Endothelial cell of umbilical vein (primary cell): ENCODE data around the gene KCTD17. TPM values are rescaled to one million over a fixed set of nuclear protein-coding genes. Genes with fewer than 3 reads are reported as not detected.

Experiments used
- BruUV-seq: library from RNA; stranded (reverse); fragments of 400-500 nt; replicated peaks from 2 replicates; lab custom pipeline; 2021; lab: Mats Ljungman, UMichigan
- CTCF ChIA-PET: fragments of 300-600, 350-600 bp; sonication (Branson Sonifier 250); formaldehyde crosslinking; loops from one replicate; lab custom pipeline; 2021; ENCODE audit warnings: antibody characterized with exemption, inconsistent platforms; lab: Charles Lee
- POLR2A ChIA-PET: fragments of 300-600, 350-600 bp; sonication (Branson Sonifier 250); formaldehyde crosslinking; loops from one replicate; lab custom pipeline; 2021; ENCODE audit warnings: antibody characterized with exemption, inconsistent platforms; lab: Charles Lee
- DNase-seq: peaks from one replicate; pipeline ENCODE4 v3.0.0-alpha.2; 2011; ENCODE audit warnings: low read depth, low spot score
- FAIRE-seq: peaks from 2 replicates; lab custom pipeline; 2011; peaks lifted over from hg19 to GRCh38; lab: Jason Lieb, UNC
- H2AFZ ChIP-seq: 2 replicates; pipeline ENCODE4 v1.6.0; 2012; ENCODE audit warnings: low read depth, low read length, control low read depth, inconsistent platforms
- H3K27ac ChIP-seq: 2 replicates; pipeline ENCODE4 v1.5.1; 2011; ENCODE audit warnings: low read depth, mild to moderate bottlenecking, control low read depth, low read length, moderate library complexity; ENCODE audit not compliant: insufficient read depth
- H3K27me3 ChIP-seq, 2 experiments: 2 replicates each; pipeline versions ENCODE4 v1.6.0 to v1.6.1; 2011; ENCODE audit warnings: low read length in 2 of 2, mixed read lengths in 1 of 2; ENCODE audit not compliant: control insufficient read depth in 2 of 2, insufficient read depth in 2 of 2
- H3K36me3 ChIP-seq, 2 experiments: 2 replicates in 1 of 2; 3 replicates in 1 of 2; pipeline ENCODE4 v1.5.1; 2011; ENCODE audit warnings: low read length in 2 of 2, mild to moderate bottlenecking in 1 of 2, moderate library complexity in 1 of 2; ENCODE audit not compliant: control insufficient read depth in 2 of 2, insufficient read depth in 2 of 2; ENCODE audit errors: extremely low read depth in 1 of 2
- H3K4me1 ChIP-seq: 3 replicates; pipeline ENCODE4 v1.5.1; 2011; ENCODE audit warnings: mild to moderate bottlenecking, low read length; ENCODE audit not compliant: control insufficient read depth, insufficient read depth; ENCODE audit errors: extremely low read depth
- H3K4me2 ChIP-seq: 2 replicates; pipeline ENCODE4 v1.6.1; 2011; ENCODE audit warnings: low read length, control low read depth, mixed read lengths; ENCODE audit not compliant: insufficient read depth
- H3K4me3 ChIP-seq, 3 experiments: fragments of 200-600 bp in 1 of 3; sonication (generic), shearing (Covaris generic) in 1 of 3; replicated peaks in 1 of 3; 2 replicates each; pipeline ENCODE4 v1.5.1; 2011 to 2016; ENCODE audit warnings: control low read depth in 3 of 3, low read length in 3 of 3, mild to moderate bottlenecking in 2 of 3, inconsistent platforms in 1 of 3, low read depth in 1 of 3, moderate library complexity in 1 of 3; ENCODE audit not compliant: insufficient read depth in 1 of 3
- H3K79me2 ChIP-seq: 2 replicates; pipeline ENCODE4 v1.6.0; 2012; ENCODE audit warnings: low read length, inconsistent platforms; ENCODE audit not compliant: control insufficient read depth, insufficient read depth
- H3K9ac ChIP-seq: replicated peaks from 2 replicates; pipeline ENCODE3; 2011; ENCODE audit warnings: low read length, control low read depth; ENCODE audit not compliant: insufficient read depth; ENCODE audit errors: extremely low read depth
- H3K9me1 ChIP-seq: replicated peaks from 3 replicates; pipeline ENCODE4 v1.6.0; 2011; ENCODE audit warnings: mild to moderate bottlenecking, low read length; ENCODE audit not compliant: control insufficient read depth, insufficient read depth; ENCODE audit errors: extremely low read depth
- H3K9me3 ChIP-seq: replicated peaks from 2 replicates; pipeline ENCODE4 v1.5.1; 2012; ENCODE audit warnings: low read length, inconsistent platforms; ENCODE audit not compliant: control insufficient read depth, insufficient read depth
- H4K20me1 ChIP-seq: replicated peaks from 2 replicates; pipeline ENCODE3; 2011; ENCODE audit warnings: mild to moderate bottlenecking, low read length; ENCODE audit not compliant: control insufficient read depth, insufficient read depth; ENCODE audit errors: extremely low read depth
- EZH2 ChIP-seq: IDR thresholded peaks from 2 replicates; pipeline ENCODE4 v1.6.1; 2012; ENCODE audit warnings: borderline replicate concordance, low read depth, mild to moderate bottlenecking, moderate library complexity, low read length, inconsistent platforms; ENCODE audit not compliant: severe bottlenecking
- FOS ChIP-seq: IDR thresholded peaks from 2 replicates; pipeline ENCODE4 v1.6.1; 2011; ENCODE audit warnings: mild to moderate bottlenecking, low read length, moderate library complexity, borderline replicate concordance; ENCODE audit not compliant: insufficient read depth
- GATA2 ChIP-seq: IDR thresholded peaks from 2 replicates; pipeline ENCODE4 v1.7.0; 2011; ENCODE audit warnings: low read depth, mild to moderate bottlenecking, moderate library complexity, mixed read lengths, low read length; ENCODE audit not compliant: insufficient read length, insufficient read depth
- JUN ChIP-seq: IDR thresholded peaks from 2 replicates; pipeline ENCODE4 v1.6.1; 2011; ENCODE audit warnings: borderline replicate concordance, low read depth; ENCODE audit not compliant: insufficient read length, insufficient read depth
- MYC ChIP-seq: IDR thresholded peaks from one replicate; pipeline ENCODE4 v1.6.1; 2011; ENCODE audit warnings: mild to moderate bottlenecking, low read depth, low read length
- POLR2A ChIP-seq: IDR thresholded peaks from 2 replicates; pipeline ENCODE4 v1.6.1; 2012; ENCODE audit warnings: low read depth, mild to moderate bottlenecking, control low read depth, low read length
- POLR2AphosphoS5 ChIP-seq: IDR thresholded peaks from 2 replicates; pipeline ENCODE4 v1.6.1; 2012; ENCODE audit warnings: low read depth, mild to moderate bottlenecking, control low read depth, low read length, moderate library complexity; ENCODE audit not compliant: insufficient read depth
- dilution Hi-C: fragments of 300-500 bp; cut with MboI; formaldehyde crosslinking; loops from one replicate; pipeline ENCODE4 v1.15.0; 2019; ENCODE audit warnings: low sequenced_read_pairs; ENCODE audit not compliant: extremely low pct_ligation_motif_present
- intact Hi-C: fragments of 100-400 bp; cut with micrococcal nuclease; formaldehyde crosslinking; loops from one replicate; pipeline ENCODE4 v1.10.0; 2022
- polyA plus RNA-seq, 4 experiments: library from polyadenylated mRNA; depleted of rRNA in 3 of 4; stranded (reverse) in 3 of 4; unstranded in 1 of 4; fragments of >200 nt; gene quantifications; 2 replicates each; pipeline versions ENCODE4 v1.2.1 to v1.2.3, GENCODE V29; 2011 to 2012; ENCODE audit warnings: missing spikeins in 1 of 4
- total RNA-seq: library from RNA; stranded (reverse); gene quantifications from 2 replicates; pipeline ENCODE4 v1.2.3, GENCODE V29; 2021
- TF ChIP-seq, protein P1 (sequence below), 2 donors: IDR thresholded peaks; 1 replicate in 1 of 2; 2 replicates in 1 of 2; pipeline ENCODE4 v1.5.1; 2011; ENCODE audit warnings: low read length in 2 of 2, mild to moderate bottlenecking in 2 of 2, moderate library complexity in 2 of 2, control low read depth in 1 of 2, inconsistent platforms in 1 of 2, low read depth in 1 of 2; ENCODE audit not compliant: insufficient read depth in 1 of 2; ENCODE audit errors: extremely low read depth in 1 of 2
- TF ChIP-seq, protein P2 (sequence below): IDR thresholded peaks from 2 replicates; pipeline ENCODE4 v1.6.1; 2011; ENCODE audit not compliant: insufficient read depth, insufficient read length

KCTD17 gene
- total and polyA plus RNA-seq, 2 donors (not counting 3 experiments of a cell fraction or from before 2014, with no cell fraction given) = 59.2 to 73.0 TPM

DNA sequence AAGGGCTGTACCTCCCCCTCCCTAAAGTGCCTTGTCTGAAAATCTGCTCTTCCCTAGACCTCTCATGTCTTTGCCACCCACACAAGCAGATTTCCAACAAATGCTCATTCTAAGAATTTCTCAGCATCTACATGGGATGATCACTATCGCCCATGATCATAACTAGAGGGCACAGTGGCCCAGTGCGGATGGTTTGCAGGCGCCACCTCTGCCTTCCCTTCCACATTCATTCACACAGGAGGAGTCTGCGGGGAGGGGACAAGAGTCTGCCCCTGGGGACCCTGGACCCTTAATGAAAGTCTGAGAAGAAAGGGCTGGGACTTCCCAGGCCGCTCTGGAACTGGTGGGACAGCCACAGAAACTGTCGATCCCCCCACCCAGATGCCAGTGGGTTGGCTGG lies 28.9 kb downstream of the KCTD17 start:
- no peak overlapping the region for H3K4me3 ChIP-seq
- no peaks in the 10 kb centered on the region for H3K9me1 ChIP-seq
- no peak overlapping the region for H3K4me2 ChIP-seq
- no TSS peak for BruUV-seq
- peaks cover 0 to 6% of the 10 kb centered on the region in 2 experiments for H3K27me3 ChIP-seq
- TF ChIP-seq EZH2 (no peak), JUN (no peak), GATA2 (no peak)
- H2AFZ ChIP-seq = no peak overlapping the region
- no peak overlapping the region for H3K9ac ChIP-seq
- dilution Hi-C loops = no loop called here
- peaks cover 9% of the 10 kb centered on the region for H3K4me1 ChIP-seq
- FAIRE-seq (no peak), DNase-seq (no peak)
- no peaks in the 10 kb centered on the region for H3K9me3 ChIP-seq
- H3K36me3 ChIP-seq = no peaks in the 10 kb centered on the region
- H4K20me1 ChIP-seq = no peaks in the 10 kb centered on the region
- peak overlapping the region; percentile 42 for H3K27ac ChIP-seq
- intact Hi-C loops = no loop called here
- ChIA-PET POLR2A (no interaction called here), CTCF (interaction anchor here (1.0 to 2.5 kb wide), 5 partner anchors 9 to 119 kb away, joined by 3 to 45 read pairs (median 3); partner anchors contain the start of gene KCTD17)
- no peaks in the 10 kb centered on the region for H3K79me2 ChIP-seq

DNA sequence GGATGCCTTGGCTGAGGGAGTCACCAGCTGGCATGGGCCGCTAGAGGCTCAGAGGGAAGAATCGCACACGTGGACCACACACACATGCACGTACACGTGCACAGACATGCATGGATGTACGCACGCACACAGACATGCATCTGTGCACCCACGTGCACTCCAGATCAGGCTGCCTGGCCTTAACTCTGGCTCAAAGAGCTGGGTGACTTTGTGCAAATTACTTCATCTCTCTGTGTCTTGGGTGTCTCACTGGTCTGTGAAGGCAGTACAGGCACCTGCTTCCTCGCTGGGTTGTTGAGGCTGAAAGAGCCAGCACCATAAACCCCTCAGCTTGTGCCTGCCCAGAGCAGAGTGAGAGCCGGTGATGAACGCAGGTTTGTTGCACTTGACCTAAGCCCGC lies 29.3 kb downstream of the KCTD17 start:
- Histone ChIP-seq H3K9me1 (no peaks in the 10 kb centered on the region), H3K9me3 (no peaks in the 10 kb centered on the region), H4K20me1 (no peaks in the 10 kb centered on the region), H3K4me1 (peaks cover 9% of the 10 kb centered on the region), H3K27me3 (peaks cover 0 to 6% of the 10 kb centered on the region in 2 experiments), H3K4me2 (no peak overlapping the region), H3K79me2 (no peaks in the 10 kb centered on the region), H3K4me3 (no peak overlapping the region), H2AFZ (no peak overlapping the region), H3K27ac (no peak overlapping the region), H3K36me3 (no peaks in the 10 kb centered on the region), H3K9ac (no peak overlapping the region)
- POLR2A ChIA-PET = no interaction called here
- DNase-seq (no peak), FAIRE-seq (no peak)
- CTCF ChIA-PET = interaction anchor here (0.7 to 1.0 kb wide), 2 partner anchors 9 to 119 kb away, joined by 3 read pairs; no protein-coding TSS in a partner anchor
- TF ChIP-seq JUN (no peak), GATA2 (no peak), POLR2A (no peak), FOS (no peak), EZH2 (no peak), MYC (no peak), POLR2AphosphoS5 (no peak)
- TF ChIP-seq, protein P1, sequence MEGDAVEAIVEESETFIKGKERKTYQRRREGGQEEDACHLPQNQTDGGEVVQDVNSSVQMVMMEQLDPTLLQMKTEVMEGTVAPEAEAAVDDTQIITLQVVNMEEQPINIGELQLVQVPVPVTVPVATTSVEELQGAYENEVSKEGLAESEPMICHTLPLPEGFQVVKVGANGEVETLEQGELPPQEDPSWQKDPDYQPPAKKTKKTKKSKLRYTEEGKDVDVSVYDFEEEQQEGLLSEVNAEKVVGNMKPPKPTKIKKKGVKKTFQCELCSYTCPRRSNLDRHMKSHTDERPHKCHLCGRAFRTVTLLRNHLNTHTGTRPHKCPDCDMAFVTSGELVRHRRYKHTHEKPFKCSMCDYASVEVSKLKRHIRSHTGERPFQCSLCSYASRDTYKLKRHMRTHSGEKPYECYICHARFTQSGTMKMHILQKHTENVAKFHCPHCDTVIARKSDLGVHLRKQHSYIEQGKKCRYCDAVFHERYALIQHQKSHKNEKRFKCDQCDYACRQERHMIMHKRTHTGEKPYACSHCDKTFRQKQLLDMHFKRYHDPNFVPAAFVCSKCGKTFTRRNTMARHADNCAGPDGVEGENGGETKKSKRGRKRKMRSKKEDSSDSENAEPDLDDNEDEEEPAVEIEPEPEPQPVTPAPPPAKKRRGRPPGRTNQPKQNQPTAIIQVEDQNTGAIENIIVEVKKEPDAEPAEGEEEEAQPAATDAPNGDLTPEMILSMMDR (IDR thresholded peaks at IDR 0.05; ENCODE audit: extremely low read depth in 1 of 2, insufficient read depth in 1 of 2, low read depth in 1 of 2, low read length in 2 of 2) = no peak
- TF ChIP-seq, protein P2, sequence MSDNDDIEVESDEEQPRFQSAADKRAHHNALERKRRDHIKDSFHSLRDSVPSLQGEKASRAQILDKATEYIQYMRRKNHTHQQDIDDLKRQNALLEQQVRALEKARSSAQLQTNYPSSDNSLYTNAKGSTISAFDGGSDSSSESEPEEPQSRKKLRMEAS = no peak
- BruUV-seq = no TSS peak
- intact Hi-C loops (no loop called here), dilution Hi-C loops (no loop called here)
